ENCODE data around the gene UBQLN3. TPM values are rescaled to one million over a fixed set of nuclear protein-coding genes. Genes with fewer than 3 reads are reported as not detected.

Gene UBQLN3
- 2.6 TPM for total RNA-seq (ENCODE audit: insufficient read depth, low replicate concordance)

DNA sequence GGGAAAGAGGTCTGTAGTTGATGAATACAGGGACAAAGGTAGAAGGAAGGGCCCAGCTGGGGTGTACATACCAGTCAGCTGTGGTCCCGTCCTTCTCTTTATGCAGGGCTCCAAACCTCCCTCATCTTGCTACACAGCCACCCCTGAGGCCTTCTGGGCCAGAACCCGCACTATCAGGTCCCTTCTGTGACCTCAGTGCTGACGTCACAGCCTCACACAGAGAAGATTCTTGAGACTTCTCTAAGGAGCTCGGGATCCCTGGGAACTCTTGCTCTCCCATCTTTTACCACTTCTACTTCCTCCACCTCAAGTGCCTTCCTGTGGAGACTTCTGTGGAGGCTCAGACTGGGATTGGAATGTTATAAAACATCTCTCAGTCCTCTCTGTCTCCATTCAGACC lies at the start of gene UBQLN3:
Gene UBQLN3 (minus strand): TSS at position 155 of the 400 bp plus-strand sequence. CDS start 399 bp downstream, outside the sequence.
- DNase-seq (ENCODE audit: low spot score) = no peak

DNA sequence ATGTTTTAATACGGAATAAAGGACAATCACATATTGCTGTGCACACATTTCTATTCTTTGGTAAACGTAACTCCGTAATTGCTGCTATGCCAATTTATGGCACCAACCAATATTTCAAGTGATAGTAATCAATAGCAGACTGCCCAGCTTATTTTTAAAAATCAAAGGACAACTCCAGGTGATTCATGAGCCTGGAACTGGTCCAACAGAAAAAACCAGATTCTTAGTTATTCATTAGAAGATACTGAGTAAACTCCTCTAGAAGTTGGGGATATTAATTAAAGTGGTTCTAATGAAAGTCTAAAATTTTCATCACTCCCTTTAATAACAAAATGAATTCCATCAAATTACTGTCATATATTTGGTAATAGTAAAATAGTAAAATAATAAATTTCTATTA lies 48.0 kb upstream of the UBQLN3 start:
- DNase-seq (ENCODE audit: low spot score) = no peak

DNA sequence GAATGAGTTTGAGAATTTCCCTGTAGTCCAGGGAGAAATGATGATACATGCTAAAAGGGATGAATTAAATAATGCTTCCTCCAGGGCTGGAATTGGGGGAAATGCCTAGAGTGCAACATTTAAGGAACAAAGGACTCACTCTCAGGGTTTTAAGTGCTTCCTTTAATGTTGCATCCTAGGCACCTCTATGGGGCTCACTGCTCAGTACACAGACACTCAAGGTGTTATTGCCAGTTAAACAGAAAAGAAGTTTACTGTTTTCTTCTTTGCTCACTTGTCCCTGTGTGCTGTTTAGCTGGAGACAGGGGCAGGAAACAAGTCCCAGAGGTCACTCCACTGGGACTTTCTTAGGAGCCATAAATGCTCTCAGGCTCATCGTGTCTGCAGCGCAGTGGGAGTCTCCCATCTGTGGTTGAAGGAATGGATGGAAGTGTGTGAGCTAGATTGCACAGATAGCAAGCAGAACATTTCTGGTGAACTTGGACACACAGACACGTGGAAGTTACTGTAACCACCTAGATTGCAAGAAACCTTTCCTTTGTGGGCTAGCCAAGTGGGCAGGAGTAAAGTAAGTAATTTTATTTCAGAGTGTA lies 46.9 kb upstream of the UBQLN3 start:
- no peak for DNase-seq (ENCODE audit: low spot score)

DNA sequence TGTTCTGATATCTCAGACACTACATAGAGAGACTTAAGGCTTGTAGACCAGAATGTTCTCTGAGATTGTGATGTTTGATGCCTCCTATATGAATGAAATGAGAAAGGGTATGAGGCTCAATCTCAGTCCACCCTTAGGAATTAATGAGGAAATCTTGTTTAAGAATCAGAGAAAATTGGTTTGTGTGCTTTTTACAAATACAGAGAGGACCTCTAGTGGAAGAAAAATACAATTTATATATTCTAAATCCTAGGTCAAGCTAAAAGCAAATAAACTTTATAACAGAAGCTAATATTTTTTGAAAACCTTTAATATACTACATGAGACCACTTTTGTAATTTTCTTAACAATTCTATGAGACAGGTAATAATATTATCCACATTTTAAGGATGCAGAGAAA lies 43.6 kb upstream of the UBQLN3 start:
- DNase-seq (ENCODE audit: low spot score) = peak; percentile 4

- DNase-seq (ENCODE audit: low spot score) = no peak
These were observed 40.8 kb upstream of the UBQLN3 start for GRCh38 chr11:5550440-5551095.

DNA sequence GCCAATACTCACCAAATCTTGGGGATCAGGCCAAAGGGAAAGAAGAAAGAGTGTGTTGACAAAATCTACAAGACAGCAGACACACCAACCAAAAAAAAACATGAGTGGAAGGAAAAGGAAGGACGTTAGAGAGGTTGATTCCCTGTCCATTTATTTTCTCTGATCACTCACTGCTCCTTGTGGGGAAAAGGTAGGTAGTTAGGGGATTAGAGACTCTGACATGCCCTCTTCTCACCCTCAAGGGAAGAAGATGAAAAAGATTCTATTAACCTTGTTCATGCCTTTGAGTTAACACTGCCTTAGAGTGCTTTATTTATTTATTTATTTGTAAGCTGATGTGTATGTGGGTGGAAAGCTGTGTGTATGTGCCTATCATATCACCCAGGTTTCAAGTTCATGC lies 38.7 kb upstream of the UBQLN3 start, which contains the start of gene OR52H1:
Gene OR52H1 (minus strand): TSS at position 101 of the 400 bp plus-strand sequence. CDS start 3,035 bp downstream, outside the sequence.
- DNase-seq (ENCODE audit: low spot score) = no peak

GRCh38 chr11:5547982-5548381 lies 38.2 kb upstream of the UBQLN3 start:
- DNase-seq (ENCODE audit: low spot score) = no peak

DNA sequence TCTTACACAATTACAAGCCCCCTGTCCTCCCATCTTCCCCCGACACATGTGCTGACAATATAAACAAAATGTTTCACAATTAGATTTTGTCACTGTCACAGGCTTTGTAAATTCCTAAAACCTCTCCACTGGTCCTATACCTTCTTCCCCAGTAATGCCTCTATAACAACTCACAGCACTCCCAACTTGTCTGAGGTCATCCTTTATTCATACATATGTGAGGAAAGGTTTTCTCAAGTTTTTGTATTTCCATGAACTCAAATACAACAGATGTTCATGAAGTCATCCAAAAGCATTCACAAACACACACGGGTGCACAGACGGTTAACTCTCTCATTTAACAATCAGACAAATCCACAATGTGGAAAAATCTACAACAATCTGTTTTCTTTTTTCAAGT lies 36.7 kb upstream of the UBQLN3 start:
- no peak for DNase-seq (ENCODE audit: low spot score)

DNA sequence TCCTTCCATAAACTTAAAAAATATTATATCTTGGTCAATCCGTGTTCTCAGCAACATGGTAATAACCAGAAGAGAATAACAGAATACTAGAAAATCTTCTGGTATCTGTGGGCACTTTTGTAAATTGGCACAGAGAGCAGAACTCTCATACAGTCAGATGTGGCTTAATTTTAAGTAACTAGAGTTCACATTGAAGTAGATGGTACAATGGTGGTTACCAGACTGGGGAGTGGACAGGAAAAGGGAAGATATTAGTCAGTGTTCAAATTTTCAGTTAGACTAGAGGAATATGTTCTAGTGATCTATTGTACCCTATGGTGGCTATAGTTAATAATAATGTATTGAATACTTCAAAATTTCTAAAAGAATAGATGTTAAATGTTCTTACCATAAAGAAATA lies 31.7 kb upstream of the UBQLN3 start:
- DNase-seq (ENCODE audit: low spot score) = peak; percentile 2

DNA sequence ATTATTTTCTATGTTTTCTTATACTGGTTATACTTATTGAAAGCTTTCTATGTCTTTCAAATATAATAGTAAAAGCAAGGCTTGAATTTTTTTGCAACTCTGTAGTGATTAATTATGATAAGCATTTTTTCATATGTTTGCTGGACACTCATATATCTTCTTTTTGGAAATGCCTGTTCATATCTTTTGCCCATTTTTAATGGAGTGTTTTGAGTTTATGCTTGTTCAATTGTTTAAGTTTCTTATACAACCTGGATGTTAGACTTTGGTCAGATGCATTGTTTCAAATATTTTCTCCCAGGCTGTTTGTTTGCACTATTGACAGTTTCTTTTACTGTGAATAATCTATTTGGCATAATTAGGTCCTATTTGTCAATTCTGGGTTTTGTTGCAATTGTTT lies 26.7 kb upstream of the UBQLN3 start:
- no peak for DNase-seq (ENCODE audit: low spot score)

- DNase-seq (ENCODE audit: low spot score) = no peak
These were observed 24.3 kb upstream of the UBQLN3 start for GRCh38 chr11:5534046-5534445.

DNA sequence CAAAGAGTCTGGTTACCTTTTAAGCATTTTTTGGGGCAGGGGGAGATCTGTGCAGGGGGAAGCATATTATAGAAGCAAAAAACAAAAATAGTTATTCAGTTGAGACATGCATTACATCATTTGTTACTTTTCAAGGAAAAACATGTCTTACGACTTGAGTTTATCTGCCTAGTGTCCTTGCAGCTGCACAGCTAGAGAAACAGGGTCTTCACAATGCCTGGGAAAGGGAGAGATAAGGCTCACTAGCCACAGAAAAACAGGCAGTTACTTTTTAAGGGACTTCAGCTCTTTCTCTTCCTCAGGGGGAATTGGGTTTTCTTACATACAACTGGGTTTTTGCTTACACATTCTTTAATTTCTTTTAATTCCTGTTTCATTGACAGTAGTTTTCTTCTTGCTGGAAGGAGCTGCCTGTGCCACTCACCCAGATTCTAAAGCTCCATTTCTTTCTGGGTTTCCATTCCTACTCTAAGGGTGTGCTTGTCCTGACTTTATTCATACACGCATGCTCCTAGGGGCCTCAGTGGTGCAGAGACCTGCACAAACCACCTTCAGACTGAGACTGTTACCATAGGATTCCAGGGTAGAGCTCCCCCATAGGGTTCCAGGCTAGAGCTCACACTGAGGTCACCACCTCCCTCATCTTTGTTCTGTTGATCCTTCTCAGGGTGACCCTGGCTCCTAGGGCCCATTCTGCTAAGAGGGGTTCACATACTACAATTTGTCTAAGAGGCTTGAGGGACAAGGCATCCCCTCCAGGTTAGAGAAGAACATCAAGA lies 21.5 kb upstream of the UBQLN3 start:
- no peak for DNase-seq (ENCODE audit: low spot score)

DNA sequence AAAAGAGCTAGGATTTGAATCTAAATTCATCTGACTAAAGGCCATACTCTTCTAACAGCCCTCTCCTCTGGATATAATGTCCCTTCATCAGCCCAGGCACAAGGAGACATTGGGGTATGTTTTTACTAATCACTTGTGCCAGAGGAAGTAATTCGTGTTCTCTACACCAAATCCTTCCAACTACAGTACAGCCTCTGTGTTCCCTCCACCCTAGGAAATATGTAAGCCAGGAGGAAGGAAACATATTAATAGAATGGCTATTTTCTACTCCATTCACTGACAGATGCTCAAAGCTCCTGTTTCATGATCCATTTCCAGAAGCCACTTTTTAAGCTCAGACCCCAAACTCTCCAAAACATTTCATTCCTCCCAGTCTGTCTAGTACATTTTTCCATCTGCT lies 18.7 kb upstream of the UBQLN3 start:
- DNase-seq (ENCODE audit: low spot score) = no peak

DNA sequence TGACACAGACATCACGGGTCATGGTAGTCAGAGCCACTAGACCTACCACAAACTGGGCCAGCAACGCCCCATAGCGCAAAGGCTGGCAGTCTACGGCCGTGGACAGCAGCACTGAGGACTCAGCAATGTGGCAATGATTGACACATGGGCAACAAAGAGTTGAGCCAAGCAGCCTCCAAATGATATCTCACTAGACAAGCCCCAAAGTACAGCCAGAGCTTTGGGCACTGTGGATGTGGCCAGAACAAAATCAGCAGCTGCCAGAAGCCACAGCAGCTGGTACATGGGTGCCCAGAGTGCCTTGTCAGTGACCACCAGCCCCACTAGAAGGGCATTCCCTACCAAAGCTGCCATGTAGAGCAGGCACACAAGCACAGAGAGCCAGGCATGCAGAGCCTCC lies 18.0 kb upstream of the UBQLN3 start:
- no peak for DNase-seq (ENCODE audit: low spot score)

GRCh38 chr11:5524756-5525155 lies 15.0 kb upstream of the UBQLN3 start:
- no peak for DNase-seq (ENCODE audit: low spot score)

DNA sequence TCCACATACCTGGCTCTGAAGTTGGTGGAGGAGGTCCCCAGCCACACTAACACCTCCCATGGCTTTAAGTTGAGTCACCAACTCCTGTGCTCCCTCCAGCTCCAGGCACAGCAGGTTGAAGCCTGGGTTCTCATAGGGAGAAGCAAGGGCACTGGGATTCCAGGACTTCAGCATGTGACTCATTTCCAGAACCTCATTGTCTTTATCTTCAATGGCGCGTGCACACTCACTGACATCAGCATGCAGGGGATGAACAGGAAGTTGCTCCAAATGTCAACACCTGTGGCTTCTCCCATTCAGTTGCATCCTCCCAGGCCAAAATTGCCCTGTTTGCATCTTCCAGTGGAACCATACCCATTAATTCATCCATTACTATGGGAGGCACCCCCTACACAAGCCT lies 12.6 kb upstream of the UBQLN3 start:
- no peak for DNase-seq (ENCODE audit: low spot score)

DNA sequence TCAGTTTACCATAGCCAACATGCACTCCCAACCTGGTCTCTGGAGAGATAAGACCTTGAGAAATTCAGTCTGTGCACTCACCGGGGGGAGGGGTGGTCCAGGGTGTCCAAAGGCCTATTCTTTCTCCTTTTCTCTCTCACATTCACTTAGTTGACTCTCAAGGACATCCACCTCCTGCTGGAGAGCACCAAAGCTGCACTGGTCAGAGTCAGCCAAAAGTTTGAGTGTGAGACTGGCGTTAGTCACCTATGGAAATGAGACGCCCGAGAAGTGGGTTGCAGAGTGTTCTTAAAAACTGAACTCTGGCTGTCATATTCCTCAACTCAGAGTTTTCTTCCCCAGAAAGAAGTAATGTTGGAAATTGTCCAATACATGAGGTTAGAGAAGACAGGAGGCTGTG lies 11.8 kb upstream of the UBQLN3 start:
- no peak for DNase-seq (ENCODE audit: low spot score)

DNA sequence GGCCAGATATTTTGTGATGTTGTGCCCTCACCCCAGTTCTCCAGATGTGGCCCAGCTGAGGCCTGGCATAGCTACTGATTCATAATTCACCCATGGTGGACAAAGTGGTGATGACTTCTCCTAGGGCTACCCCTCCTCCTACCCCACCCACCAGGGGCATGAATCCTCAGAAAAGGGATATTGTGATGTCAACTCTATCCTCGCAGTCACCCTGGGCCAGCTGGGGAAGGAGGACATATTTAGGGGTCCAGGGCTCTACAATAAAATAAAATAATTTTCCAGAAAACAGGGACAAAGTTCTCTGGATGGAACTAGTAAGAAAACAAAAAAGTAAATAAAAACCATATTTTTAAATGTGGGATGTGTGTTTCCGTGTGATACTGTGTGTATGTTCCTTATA lies 6.8 kb upstream of the UBQLN3 start, which contains the start of gene UBQLNL:
Gene UBQLNL (minus strand): TSS at position 101 of the 400 bp plus-strand sequence. CDS start 258 bp downstream, outside the sequence.
- DNase-seq (ENCODE audit: low spot score) = no peak

GRCh38 chr11:5514841-5515240 lies 5.1 kb upstream of the UBQLN3 start:
- DNase-seq (ENCODE audit: low spot score) = no peak

DNA sequence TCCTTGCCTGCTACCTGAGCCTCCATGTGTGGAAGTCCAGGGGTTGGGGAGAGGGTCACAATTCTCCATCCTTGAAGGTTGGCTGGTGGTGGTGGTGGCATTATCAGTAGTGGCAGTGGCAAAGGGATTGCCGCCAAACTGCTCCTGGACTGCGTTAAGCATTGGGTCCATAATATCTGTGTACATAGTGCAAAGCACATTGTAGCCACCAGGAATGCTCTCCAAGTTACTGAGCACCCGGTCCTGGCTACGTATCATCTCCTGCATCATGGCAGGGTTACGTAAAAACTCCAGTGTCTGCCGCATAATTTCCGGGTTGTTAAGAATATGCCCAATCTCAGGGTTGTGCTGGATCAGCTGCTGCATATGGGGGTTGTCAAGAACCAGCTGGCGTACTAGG lies 1.2 kb downstream of the UBQLN3 start:
- no peak for DNase-seq (ENCODE audit: low spot score)

DNA sequence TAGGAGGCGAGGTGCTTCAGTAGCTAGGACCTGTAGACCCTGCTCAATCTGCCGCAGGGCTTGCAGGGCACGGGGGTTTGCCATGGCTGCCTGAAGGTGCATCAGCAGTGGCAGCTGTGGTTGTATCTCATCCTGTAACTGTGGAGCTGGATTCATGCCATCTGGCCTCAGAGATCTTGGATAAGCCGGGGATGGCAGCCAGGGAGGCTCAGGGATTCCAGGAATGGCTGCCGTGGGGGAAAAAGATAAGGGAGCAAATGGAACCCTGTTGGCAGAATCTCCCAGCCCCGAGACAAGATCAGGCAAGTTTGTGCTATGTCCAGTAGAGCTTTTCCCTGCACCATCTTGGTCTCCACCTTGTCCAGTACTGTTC lies 1.8 kb downstream of the UBQLN3 start:
- peak; percentile 5 for DNase-seq (ENCODE audit: low spot score)

- no peak for DNase-seq (ENCODE audit: low spot score)
These were observed 2.4 kb downstream of the UBQLN3 start for GRCh38 chr11:5507177-5507932.
